ENCODE data around the gene UBXN2A. TPM values are rescaled to one million over a fixed set of nuclear protein-coding genes. Genes with fewer than 3 reads are reported as not detected.

Gene UBXN2A
- total RNA-seq, 4 donors from 2014 or later, result 8.5 to 15.0 (median 12.9) TPM

DNA sequence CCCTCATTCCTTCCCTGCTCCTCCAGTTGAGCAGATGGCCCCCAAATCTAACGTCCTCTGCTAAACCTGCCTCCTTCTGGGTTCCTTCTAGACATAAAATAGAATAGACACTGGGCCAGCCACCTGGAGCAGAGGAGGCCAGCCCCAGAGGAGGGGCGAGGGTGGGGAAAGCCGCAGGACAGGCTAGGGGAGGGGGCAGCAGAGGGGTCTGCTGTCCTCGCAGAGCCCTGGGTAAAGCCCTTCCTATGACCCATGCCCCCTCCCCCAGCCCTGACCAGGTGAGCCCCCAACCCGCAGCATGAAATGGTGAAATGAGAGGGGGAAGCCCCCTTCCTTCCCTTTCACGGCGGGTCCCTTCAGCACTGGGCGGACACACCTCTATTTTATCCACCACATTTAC is 77.4 kb downstream of the UBXN2A start:
- 87% methylated on average over 8 of the region's 8 CpGs for WGBS, 2 donors
- TF ChIP-seq, protein P1, sequence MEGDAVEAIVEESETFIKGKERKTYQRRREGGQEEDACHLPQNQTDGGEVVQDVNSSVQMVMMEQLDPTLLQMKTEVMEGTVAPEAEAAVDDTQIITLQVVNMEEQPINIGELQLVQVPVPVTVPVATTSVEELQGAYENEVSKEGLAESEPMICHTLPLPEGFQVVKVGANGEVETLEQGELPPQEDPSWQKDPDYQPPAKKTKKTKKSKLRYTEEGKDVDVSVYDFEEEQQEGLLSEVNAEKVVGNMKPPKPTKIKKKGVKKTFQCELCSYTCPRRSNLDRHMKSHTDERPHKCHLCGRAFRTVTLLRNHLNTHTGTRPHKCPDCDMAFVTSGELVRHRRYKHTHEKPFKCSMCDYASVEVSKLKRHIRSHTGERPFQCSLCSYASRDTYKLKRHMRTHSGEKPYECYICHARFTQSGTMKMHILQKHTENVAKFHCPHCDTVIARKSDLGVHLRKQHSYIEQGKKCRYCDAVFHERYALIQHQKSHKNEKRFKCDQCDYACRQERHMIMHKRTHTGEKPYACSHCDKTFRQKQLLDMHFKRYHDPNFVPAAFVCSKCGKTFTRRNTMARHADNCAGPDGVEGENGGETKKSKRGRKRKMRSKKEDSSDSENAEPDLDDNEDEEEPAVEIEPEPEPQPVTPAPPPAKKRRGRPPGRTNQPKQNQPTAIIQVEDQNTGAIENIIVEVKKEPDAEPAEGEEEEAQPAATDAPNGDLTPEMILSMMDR (IDR thresholded peaks at IDR 0.05), result no peak
- no peak for TF ChIP-seq POLR2A (IDR thresholded peaks at IDR 0.05)
- no peak overlapping the region for H3K4me3 ChIP-seq (ENCODE audit: low read depth, poor library complexity, severe bottlenecking)
- intact Hi-C loops (cut with DNase I; ENCODE audit: low total_unique reads), result no loop called here
- peak in 1 of 2 donors; percentile 68 for DNase-seq (ENCODE audit: low spot score in 2 of 2)

DNA sequence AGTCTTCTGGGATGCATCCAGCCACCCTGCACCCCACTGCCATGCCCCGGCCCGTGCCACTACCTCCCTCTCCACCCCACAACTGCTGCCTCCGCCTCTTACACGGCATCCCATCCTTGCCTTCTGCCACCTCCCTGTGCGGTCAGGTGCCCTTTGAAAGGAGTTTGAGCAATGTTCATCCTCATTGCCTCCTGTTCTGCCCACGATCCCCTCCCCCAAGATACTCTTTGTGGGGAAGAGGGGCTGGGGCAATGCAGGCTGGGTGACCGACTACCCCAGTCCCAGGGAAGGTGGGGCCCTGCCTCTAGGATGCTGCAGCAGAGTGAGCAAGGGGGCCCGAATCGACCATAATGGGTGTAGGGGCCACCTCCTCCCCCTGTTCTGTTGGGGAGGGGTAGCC is 78.0 kb downstream of the UBXN2A start:
- TF ChIP-seq, protein P1 (IDR thresholded peaks at IDR 0.05), result no peak
- TF ChIP-seq POLR2A (IDR thresholded peaks at IDR 0.05), result no peak
- DNase-seq (ENCODE audit: low spot score in 2 of 2), result peak in 1 of 2 donors; percentile 77
- 85 to 90% methylated on average over 9 of the region's 9 CpGs for WGBS, 2 donors
- intact Hi-C loops (cut with DNase I; ENCODE audit: low total_unique reads), result no loop called here
- H3K4me3 ChIP-seq (ENCODE audit: low read depth, poor library complexity, severe bottlenecking), result no peak overlapping the region

DNA sequence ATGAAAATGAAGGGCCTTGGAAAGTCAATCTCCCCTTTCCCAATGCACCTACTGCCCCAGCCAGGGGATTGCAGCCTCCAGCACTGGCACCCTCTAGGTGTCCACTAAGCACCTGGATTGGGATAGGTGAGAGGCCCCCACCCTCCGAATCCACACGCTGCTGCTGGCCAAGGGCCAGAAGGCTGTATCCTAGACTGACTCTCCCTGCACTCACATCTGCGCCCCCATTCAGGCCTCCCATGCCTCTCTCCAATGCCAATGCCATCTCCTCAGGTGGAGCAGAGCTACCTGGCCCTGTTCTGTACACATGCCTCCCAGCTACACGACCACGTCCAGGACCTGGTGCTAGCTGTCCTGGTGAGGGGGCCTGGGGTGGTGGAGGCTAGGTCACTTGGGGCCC is 79.5 kb downstream of the UBXN2A start:
- 70 to 90% methylated on average over 5 of the region's 5 CpGs for WGBS, 2 donors
- DNase-seq (ENCODE audit: low spot score in 2 of 2), result peak in 1 of 2 donors; percentile 73
- TF ChIP-seq, protein P1 (IDR thresholded peaks at IDR 0.05), result no peak
- no peak for TF ChIP-seq POLR2A (IDR thresholded peaks at IDR 0.05)
- no peak overlapping the region for H3K4me3 ChIP-seq (ENCODE audit: low read depth, poor library complexity, severe bottlenecking)
- intact Hi-C loops (cut with DNase I; ENCODE audit: low total_unique reads), result no loop called here

DNA sequence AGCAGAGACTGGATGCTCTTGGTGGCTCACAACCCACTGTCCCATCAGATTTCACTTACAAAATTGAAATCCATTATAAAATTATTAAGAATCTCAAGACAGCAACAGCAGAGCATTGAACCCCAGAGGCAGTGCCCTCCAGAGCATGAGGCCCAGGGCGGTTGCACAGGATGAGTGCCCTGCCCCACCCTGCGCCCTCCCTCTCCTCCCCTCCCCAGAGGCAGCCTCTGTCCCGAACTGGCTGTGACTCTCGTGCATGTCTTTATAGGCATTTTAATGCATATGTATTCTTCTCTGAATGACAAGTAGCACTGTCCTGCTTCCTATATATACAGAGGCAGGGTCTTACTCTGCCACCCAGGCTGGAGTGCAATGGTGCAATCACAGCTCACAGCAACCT is 80.0 kb downstream of the UBXN2A start:
- DNase-seq (ENCODE audit: low spot score in 2 of 2), result peak in 1 of 2 donors; percentile 36
- H3K4me3 ChIP-seq (ENCODE audit: low read depth, poor library complexity, severe bottlenecking), result no peak overlapping the region
- intact Hi-C loops (cut with DNase I; ENCODE audit: low total_unique reads), result no loop called here
- 72 to 73% methylated on average over 4 of the region's 4 CpGs for WGBS, 2 donors
- TF ChIP-seq, protein P1 (IDR thresholded peaks at IDR 0.05), result no peak
- no peak for TF ChIP-seq POLR2A (IDR thresholded peaks at IDR 0.05)

DNA sequence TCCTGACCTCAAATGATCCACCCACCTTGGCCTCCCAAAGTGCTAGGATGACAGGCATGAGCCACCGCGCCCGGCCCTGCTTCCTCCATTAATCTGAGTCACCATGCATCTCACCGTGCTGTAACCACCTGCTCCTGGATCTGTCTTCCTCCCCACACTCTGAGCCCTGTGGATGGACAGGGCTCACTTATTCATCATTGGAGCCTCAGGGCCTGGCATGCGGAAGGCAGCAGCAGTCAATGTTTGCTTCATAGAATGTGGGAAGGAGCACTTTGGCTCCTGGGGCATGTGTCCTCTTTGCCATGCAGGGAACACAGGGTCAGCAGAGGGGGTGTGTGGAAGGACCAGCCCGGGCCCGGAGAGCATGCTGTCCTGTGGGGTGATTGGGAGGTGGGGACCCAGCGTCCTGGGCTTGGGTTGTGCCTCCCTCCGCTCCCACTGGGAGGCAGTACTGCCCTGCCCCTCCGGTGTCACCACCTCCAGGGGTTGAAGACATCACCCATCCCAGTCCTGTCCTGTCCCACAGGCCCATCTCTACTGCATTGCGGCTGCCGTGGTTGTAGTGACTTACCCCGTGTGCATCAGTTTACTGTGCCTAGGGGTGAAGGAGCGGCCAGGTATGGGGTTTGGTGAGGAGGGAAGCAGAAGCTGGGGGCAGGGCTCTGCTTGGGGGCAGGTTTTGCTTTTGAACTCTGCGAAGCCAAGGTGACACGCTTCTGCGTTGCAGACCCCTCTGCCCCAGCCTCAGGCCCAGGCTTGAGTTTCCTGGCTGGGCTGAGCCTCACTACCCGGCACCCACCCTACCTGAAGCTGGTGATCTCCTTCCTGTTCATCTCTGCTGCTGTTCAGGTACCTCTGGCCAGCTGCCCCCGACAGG is 81.1 kb downstream of the UBXN2A start:
- 74 to 83% methylated on average over 18 of the region's 19 CpGs for WGBS, 2 donors
- peak in 1 of 2 donors; percentile 61 for DNase-seq (ENCODE audit: low spot score in 2 of 2)
- TF ChIP-seq POLR2A (IDR thresholded peaks at IDR 0.05), result no peak
- TF ChIP-seq, protein P1 (IDR thresholded peaks at IDR 0.05), result no peak
- H3K4me3 ChIP-seq (ENCODE audit: low read depth, poor library complexity, severe bottlenecking), result no peak overlapping the region
- intact Hi-C loops (cut with DNase I; ENCODE audit: low total_unique reads), result no loop called here
